Skeletal muscle cell (primary cell): ENCODE measurements around the gene EPS8L3.

Experiments used
- DNase-seq: peaks from one replicate; pipeline ENCODE4 v3.0.0-alpha.2; 2010; ENCODE audit warnings: low read depth
- H3K4me3 ChIP-seq: 2 replicates; pipeline ENCODE4 v1.5.1; 2011; ENCODE audit warnings: low read depth, mild to moderate bottlenecking, control low read depth, low read length, moderate library complexity

Gene EPS8L3

DNA sequence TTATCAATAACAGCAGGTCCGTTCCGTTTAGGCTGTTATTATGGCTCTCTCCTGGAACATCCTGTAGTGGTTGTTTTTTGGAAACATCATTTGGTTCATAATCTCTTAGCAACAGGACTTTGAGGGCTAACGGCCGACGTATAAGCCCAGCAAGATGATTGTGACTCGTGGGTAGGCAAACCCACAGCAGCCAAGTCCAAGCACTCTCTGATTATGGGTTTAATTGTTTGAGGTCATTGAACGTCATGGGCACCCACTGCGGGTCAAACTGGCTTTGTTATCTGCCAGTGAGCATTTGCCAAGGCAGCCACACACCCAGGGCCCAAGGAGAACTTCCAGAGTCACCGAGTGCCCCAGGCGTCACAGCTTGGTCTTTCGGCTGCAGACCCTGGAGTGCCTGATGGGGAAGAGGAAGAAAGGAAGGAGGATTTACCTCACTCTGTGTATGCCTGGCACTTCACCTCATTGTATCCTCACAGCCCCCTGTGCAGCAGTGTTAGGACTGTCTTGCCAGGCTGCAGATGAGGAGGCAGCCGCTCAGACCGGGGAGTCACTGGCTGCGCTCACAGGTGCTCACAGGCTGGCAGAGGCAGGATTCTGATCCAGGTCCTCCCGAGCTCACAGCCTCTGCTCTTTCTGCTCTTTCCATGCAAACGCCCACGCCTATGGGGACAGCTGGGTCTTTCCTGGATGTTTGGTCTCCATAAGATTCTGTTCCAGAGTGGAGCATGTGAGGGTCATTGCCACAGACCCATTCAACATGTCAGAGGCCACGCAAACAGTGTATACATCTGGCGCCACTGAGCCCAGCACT lies 30.8 kb upstream of the EPS8L3 start:
- no peak for DNase-seq
- no peak overlapping the region for H3K4me3 ChIP-seq

DNA sequence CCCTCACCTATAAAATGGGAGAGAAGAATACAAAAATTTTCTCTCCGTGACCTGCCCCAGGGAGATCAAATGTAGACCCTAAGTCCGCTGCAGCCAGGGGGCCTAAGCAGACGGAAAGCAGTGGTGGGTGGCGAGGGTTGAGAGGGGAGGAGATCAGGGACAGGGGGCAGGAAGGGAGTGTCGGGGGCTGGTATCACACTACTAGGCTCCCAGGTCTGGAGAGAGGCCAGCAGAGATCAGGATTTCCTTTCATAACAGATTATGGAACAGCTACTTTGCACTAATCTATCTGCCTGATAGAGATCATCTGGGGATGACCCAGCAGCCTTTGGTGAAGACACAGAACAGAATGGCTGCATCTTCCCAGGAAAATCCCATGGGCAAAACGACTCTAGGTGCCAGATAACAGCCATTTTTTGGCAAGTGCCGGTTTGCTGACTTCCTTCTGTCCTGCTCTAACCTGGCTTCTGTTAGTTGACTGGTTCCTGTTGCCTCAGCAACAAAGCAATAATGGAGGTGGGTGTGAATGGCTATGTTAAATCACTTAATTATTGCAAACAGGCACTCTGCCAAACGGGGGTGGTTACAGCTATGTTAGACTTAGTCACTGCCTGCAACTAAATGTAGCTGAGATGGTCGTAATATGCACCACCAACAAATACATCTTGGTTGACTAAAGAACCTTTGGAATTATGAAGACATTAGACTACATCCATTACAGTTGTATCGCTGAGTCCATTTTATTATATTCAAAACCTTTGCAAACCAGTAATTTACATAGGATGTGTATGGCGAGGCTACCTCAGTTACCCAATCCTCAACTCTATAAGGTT lies 30.0 kb upstream of the EPS8L3 start:
- no peak overlapping the region for H3K4me3 ChIP-seq
- DNase-seq, result peak; percentile 83

DNA sequence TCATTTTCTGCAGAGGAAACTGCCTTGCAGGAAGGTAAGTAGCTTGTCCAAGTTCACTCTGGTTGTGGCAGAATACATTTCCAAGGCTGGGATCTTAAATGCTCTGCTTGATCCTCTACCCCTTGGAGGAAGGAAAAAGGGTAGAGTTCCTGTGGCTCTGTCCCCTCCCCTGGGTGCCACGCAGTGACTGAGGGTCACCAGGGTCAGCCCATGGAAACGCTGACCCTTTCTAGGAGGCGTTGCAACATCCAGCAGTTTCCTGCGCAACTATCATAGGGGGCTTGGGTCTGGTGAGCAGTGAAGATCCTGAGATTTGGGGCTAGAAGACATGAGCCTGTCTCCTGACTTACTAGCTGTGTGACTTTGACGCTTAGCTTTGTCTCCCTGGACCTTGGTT lies 29.4 kb upstream of the EPS8L3 start:
- no peak for DNase-seq
- no peak overlapping the region for H3K4me3 ChIP-seq

DNA sequence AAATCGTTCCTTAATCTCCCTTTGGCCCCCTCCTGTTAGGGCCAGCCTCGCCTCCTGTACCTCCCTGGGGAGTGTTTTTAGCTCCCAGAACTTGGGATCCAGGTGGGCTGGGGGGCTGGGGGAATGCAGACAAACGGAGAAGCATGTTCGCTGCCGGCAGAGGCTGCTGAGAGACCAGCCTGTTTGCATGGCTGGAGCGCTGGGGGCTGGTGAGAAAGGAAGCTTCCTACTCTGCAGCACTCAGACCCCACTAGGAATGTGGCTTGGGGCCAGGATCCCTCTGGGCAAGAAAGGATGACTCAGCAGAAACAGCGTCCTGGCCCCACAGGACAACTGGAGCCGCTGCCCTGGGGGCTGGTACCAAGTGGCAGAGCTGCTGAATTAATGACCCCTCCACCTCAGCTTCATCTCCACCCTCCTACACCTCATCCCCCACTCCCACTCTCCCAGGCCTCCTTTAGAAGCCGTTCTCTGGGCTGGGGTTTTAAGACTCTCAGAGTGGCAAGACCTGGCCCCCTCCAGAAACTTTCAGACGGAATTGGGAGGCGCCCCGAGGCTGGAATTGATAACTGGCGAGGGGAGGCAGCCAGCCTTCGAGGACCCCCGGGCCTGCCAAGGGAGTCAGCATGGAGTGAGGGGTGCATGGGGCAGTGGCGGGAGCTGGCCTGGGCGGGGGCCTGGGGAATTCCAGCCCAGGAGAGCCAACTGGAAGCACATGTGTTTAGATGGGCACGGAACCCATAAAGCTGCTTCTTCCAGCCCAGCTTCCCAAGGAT lies 28.5 kb upstream of the EPS8L3 start:
- DNase-seq, result peak; percentile 88

DNA sequence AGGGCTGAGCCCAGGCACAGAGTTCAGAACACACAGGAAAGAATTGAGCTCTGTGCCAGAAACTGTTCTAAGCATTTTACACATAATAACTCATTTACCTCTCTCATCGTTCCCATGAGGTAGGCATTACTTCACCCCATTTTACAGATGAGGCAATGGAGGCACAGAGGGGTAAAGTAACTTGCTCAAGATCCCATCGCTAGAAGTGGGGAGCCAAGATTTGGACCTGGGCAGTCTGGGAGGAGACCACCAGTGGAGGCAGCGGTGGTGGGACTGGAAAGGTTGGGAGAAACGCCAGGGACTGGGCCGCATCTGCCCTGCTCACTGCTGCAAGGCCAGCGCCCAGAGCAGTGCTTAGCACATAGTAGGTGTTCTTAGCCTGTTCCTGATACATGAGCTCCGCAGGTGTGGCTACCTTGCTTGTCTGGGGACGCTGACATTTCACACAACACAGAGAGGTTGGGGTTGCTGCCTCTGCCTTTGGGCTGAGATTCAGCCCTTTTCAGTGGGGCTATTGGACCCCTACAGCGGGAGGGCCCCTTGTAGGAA lies 27.8 kb upstream of the EPS8L3 start:
- DNase-seq, result no peak
- H3K4me3 ChIP-seq, result no peak overlapping the region

More for the DNA sequence above, 28.5 kb upstream of the EPS8L3 start:
- H3K4me3 ChIP-seq, result no peak overlapping the region

DNA sequence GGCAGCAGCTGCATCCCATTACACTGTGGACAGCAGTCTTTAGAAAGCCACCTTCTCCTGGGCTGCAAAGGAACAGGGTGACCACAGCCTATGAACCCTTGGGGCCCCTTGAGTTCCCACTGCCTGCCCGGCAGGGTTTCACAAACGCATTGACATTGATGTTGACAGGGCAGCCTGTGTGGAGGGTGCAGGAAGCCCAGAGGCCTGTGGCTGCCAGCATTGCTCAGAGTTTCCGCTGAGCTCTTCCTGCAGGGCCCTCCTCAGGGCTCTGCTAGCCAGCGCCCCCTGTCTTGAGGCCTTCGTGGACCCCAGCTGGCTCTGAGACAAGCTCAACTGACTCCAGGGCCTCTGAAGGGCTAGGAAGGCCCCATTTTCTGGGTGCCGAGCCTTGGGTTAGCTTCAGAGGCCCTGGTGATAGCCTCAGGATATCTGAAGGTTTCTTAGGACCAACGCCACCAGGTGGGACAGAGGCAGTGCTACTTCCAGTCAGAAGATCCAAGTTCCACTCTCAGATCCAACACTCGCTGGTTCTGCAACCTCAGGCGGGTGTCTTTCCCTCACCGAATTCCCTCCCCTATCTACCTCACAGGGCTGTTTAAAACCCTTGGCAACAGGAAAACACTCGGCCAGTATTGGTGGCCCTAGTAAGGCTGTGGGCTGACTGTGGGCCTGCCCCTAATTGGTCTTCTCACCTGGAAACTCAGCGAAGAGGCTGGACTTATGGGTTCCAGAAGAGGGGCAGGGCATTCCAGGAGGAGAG lies 27.2 kb upstream of the EPS8L3 start:
- H3K4me3 ChIP-seq, result no peak overlapping the region

DNA sequence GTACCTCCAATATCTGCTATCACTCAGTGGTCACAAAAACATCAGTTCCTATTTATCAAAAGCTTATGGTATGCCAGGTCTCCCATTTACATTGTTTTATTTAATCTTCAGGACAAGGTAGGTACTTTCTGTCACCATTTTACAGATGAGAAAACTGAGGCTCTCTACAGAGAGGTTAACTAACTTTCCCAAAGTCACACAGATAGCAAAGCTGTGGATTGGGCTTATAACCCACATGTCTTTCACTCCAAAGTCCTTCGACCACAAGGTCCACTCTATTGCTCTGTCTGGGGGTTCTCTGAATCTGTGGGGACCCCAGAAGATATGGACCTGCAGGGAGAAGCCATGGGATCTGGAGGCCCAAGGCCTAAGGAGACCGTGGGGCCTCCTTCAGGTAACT lies 26.6 kb upstream of the EPS8L3 start:
- no peak overlapping the region for H3K4me3 ChIP-seq
- DNase-seq, result no peak

More for the DNA sequence above, 27.2 kb upstream of the EPS8L3 start:
- DNase-seq, result no peak

DNA sequence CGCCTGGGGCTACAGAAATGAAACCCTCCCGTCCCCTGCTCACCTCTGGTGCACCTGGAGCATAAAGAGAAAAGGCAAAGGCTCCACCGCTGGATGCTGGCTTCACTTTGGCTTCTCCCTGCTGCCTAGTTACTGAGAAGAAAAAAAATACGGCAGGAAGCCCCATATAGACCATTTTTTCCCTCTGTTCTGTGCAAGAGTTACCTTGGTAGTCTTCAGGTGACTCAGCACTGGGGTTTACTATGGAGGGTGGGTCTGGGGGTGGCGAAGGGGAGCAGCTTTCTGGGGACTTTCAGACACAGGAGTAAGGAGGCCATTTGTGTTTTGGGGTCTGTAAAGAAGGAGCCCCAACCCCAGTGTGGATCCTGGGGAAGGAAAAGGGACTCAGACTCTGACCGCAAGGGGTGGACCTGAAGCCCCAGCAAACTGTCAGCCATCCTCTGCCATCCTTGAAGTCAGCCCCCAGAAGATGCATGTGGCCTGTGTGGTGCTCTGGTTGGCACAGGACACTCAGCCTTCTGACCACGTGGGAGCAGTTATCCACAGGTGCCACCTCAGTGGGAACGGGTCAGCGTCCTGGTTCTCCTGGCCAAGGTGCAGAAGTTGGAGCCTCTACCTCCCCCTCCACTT lies 25.9 kb upstream of the EPS8L3 start:
- DNase-seq, result no peak

DNA sequence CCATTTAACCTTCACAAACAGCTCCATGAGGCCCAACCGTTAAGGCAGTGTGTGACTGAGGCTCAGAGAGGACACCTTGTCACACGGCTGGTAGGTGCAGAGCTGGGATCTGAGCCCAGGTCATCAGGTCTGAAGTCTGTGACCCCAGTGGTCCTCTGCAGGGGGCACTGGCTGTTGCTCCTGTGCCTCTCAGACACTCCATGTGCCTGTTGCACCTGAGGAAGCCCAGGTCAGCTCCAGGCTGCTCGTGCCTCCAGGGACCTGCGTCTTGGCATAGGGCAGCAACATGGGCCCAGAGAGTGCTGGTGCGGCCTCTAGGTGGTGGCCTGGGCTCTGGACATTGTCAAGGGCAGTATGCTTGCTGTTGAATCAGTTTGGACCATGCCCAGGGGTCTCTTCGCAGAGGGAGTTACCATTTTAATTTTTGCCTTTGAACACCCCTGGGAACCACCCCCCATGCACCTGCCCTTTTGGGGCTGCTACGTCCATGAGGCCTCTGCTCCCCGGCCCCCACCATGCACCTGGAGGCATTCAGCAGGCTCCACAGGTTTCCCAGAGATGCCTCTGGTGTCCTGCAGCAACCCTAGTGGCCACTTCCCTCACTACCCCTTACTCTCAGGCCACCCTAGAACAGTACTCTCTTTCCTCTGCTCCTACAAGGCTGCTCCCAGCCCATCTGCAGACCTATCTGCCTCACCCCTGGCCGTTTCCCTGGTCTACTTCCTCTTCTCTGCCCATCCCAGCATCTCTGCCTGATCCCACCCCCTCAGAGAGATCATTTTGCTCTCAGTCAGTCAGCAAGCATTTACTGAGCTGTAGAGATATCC lies 25.2 kb upstream of the EPS8L3 start:
- no peak for DNase-seq
- H3K4me3 ChIP-seq, result no peak overlapping the region

More for the DNA sequence above, 25.9 kb upstream of the EPS8L3 start:
- H3K4me3 ChIP-seq, result no peak overlapping the region

DNA sequence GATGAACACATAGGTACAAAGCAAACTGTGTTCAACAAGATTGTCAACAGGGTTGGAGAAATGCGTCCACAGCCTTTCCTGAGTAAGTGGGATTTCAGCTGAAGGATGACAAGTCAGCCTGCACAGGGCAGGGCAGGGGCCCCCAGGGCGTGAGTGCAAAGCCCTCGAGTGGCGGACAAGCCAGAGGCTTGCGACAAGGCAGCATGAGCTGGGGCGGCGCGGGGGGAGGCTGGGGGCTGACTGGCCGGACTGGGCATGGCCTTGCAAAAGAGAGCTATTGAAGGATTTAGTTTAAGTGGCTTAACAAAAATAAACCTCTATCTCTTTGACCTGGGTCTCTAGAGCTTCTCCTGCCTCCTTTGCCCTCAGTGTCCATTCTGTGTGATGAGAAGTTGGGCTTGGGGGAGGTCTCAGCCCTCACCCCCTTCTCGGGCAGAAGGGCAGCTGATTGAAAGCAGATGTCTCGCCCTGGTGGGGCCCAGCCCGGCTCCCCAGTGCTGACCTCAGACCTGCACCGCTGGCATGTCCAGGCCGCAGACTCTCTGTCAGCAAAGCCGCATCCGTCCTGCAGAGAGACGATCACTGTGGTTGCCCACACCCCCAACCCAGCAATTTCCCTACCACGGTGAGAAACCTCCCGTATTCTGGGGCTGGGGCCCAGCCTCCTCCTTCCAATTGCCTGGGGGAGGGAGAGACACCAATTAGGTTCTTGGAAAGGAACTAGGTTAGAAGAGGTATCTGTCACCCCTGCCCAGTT lies 24.3 kb upstream of the EPS8L3 start:
- no peak overlapping the region for H3K4me3 ChIP-seq
- DNase-seq, result no peak

DNA sequence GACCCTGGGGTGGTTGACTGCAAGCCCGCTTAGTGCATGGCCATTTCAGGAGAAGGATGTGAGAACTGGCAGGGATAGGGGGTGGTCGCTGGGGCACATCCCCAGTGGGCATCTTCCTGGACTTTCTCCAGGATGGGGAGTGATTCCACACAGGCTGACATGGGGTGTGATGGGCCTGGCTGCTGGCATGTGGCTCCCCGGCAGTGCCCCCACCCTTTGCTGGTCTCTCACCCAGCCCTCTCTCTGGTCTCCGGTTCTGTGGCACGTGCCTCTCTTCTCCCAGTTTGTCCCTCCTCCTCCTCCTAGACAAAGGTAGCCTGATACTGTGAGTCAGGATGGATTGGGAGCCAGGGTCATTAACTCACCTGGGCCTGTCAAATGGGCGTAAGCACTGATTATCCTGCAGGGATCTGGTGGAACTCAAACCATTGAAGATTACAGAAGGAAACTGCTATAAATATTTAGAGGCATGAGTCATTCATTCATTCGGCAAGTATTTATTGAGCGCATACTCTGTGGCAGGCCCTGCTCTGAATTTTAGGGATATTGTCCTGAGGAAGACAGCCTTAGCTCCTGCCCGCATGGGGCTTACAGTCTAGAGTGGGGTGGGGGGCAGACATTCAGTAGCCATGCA lies 23.6 kb upstream of the EPS8L3 start:
- no peak for DNase-seq
- H3K4me3 ChIP-seq, result no peak overlapping the region

DNA sequence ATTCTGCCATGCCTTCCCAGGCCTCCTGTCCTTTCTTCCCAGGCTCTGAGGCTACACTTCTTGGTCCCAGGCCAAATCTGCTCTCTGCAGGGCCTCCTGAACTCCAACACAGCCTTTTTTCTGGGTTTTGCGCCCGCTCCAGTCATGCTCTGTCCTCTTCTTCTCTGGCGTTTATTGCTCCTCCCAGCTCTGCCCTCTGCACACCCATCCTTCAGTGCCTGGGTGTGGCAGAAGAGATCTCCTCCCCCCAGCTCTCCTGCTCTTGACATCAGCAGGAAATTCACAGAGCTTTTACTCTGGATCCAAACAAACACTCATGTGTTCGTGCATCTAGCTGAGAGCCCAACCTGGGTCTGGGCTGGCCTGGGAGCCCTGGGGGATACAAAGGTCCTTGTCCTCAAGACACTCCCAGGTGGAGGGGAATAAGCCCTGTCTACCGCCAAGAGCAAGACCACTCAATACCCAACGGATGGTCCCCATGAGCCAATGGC lies 22.9 kb upstream of the EPS8L3 start:
- no peak overlapping the region for H3K4me3 ChIP-seq
- no peak for DNase-seq

DNA sequence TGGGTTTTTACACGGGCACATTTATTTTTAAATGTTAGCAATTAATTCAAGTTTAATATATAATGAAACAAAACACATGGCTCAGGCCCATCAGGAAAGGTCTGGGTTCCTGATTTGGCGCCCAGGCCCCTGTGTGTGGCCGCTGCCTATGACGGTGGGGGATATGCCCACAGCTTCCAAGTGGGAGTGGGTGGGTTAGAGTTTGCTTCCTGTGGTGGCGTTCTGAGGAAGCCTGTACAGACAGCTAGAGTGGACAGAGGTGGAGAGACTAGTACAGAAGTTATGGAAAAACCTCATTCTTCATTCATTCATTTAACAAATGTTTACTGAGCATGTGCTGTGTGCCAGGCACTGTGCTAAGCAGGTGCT lies 22.4 kb upstream of the EPS8L3 start:
- DNase-seq, result no peak

DNA sequence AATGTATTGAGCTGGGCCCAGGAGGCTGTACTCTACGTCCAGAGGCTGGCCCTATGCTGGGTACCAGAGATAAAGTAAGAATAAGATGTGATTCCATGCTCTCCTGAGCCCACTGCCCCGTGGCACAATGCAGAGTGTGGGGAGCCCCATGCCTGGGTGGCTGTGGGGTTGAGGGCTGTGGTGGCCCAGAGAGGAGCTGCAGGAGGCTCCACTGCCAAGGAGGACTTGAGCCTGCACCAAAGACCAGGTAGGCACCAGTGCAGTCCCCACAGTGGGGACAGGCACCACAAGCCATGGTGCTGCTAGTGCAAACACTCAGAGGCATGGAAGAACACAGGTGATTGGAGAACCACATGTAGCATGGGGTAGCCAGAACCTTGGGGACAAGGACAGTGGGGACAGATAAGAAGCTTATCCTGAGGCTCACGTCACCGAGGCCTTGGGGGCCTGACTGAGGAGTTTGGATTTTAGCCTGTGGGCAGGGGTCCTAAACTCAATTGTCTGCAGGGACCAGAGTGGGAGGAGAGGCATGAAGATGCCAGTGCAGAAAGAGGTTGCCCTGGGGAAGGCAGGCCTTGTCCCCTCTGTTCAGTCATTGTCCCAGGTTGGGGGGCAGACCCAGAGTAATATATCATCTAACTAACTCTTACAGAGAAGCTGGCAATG lies 21.9 kb upstream of the EPS8L3 start:
- H3K4me3 ChIP-seq, result no peak overlapping the region
- DNase-seq, result no peak

More for the DNA sequence above, 22.4 kb upstream of the EPS8L3 start:
- H3K4me3 ChIP-seq, result no peak overlapping the region

DNA sequence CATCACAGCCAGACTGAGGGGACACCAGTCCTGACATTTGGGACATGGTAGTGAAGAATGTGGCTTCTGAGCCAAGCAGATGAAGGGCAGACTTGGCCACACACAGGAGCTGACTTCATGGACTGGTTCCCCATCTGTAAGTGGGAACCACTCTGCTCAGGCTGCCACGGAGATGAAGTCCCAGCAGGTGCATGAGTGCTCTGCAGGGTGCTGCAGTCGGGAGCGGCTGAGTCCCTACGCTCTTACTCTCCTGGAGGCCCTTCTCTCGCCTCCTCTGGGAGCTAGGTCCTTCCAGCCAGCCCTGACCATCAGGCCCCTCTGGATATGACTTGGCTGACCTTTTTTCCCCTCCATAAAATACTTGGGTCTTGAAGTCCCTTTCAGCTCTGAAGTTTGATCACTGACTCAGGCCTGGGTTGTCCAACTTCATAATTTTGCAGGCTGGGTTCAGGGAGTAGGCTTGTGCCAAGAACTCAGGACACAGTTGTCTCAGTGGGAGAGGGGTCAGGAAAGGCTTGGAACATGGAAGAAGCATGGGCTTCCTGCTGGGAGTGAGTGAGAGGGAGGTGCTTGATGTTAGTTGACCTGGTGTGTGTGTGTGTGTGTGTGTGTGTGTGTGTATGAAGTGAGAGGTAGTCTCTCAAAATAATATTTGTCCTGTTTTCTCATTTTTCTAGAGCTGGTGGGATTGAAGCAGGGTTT lies 21.0 kb upstream of the EPS8L3 start:
- H3K4me3 ChIP-seq, result no peak overlapping the region
- DNase-seq, result no peak
